Neural progenitor cell (in vitro differentiated cells): ENCODE results near the gene COASY.

Experiments
- CTCF ChIP-seq: fragments of 200-600 bp; sonication (generic); IDR thresholded peaks from 2 replicates; pipeline ENCODE4 v1.5.1; 2017; ENCODE audit warnings: antibody characterized with exemption, mild to moderate bottlenecking
- EZH2phosphoT487 ChIP-seq: fragments of 200-600 bp; sonication (generic); IDR thresholded peaks from 2 replicates; pipeline ENCODE4 v1.6.1; 2017; ENCODE audit warnings: antibody characterized with exemption

DNA sequence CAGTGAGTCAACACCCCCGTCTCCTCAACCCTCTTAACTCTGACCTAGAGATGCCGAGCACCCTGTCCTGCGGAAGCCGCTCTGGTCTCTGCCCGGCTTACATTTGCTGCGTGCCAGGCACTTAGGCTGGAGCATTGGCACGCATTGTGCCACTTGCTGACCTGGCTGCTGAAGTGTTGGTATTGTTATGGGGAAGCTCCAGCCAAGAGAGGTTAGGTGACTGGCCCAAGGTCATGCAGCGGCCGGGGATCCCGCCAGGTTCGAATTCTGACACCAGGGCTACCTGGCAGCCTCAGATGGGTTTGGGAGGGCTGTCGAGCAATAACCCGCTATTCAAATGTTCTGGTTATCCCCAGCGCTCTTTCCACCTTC lies 14.3 kb upstream of the COASY start:
- no peak for TF ChIP-seq CTCF
- TF ChIP-seq EZH2phosphoT487: no peak
